GM12873 (cell line): Measurements from ENCODE around the gene COL8A2.
A peak's percentile ranks its signal among the peaks of the same experiment; 100 is the strongest.

Experiments used
- TF ChIP-seq, protein P1 (sequence below): IDR thresholded peaks from 2 replicates; pipeline ENCODE4 v1.5.1; 2012; ENCODE audit warnings: low read depth, mild to moderate bottlenecking, moderate library complexity, low read length, control low read depth; ENCODE audit not compliant: insufficient read depth; ENCODE audit errors: missing control alignments

COL8A2 gene

DNA sequence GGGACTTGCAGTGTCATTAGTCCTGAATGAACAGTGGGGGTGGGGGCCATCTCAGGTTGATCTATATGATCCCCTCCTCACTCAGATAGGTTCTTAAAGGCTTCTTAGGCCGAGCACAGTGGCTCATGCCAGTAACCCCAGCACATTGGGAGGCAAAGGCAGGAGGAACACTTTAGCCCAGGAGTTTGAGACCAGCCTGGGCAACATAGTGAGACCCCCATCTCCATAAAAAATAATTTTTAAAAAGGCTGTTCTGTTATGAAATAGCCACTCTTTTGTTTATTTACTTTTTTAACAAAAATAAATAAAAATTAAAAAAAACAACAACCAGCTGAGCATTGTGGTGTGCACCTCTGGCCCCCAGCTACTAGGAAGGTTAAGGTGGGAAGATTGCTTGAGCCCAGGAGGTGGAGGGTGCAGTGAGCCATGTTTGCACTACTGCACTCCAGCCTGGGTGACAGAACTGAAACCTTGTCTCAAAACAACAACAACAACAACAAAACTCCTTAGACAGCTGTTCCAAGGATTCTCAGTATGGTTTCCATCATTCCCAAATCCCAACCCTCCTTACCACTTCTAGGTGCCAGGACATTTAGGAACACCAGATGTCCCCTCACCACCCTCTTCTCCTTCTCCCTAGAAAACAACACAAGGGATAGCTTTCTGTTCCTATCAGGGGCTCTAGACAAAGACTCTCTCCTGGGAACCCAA is 26.3 kb upstream of the COL8A2 start:
- TF ChIP-seq, protein P1, sequence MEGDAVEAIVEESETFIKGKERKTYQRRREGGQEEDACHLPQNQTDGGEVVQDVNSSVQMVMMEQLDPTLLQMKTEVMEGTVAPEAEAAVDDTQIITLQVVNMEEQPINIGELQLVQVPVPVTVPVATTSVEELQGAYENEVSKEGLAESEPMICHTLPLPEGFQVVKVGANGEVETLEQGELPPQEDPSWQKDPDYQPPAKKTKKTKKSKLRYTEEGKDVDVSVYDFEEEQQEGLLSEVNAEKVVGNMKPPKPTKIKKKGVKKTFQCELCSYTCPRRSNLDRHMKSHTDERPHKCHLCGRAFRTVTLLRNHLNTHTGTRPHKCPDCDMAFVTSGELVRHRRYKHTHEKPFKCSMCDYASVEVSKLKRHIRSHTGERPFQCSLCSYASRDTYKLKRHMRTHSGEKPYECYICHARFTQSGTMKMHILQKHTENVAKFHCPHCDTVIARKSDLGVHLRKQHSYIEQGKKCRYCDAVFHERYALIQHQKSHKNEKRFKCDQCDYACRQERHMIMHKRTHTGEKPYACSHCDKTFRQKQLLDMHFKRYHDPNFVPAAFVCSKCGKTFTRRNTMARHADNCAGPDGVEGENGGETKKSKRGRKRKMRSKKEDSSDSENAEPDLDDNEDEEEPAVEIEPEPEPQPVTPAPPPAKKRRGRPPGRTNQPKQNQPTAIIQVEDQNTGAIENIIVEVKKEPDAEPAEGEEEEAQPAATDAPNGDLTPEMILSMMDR = no peak

- TF ChIP-seq, protein P1 = no peak
Measured at GRCh38 chr1:36150296-36151133, 25.5 kb upstream of the COL8A2 start.

DNA sequence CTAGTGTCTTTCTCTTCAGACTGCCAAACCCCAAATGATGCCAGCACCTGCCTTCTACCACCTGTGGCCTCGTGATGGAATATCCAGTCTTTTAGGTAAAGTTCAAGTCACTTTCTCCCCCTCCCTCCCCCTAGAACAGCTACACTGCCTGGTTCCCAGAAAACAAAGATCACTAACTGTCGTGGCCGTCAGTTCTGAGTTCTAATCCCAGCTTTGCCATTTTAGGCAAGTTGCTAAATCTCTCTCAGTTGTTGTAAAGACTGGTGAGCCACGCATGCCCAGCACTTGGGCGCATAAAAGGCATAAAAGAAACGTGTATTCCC is 24.9 kb upstream of the COL8A2 start:
- TF ChIP-seq, protein P1 = no peak

- TF ChIP-seq, protein P1 = peak; percentile 92
Measured at GRCh38 chr1:36149237-36149972, 24.4 kb upstream of the COL8A2 start, which contains the start of gene TRAPPC3. TSS of gene TRAPPC3 (minus strand) at chr1:36149486. CDS start at chr1:36149378, 108 bp downstream.

DNA sequence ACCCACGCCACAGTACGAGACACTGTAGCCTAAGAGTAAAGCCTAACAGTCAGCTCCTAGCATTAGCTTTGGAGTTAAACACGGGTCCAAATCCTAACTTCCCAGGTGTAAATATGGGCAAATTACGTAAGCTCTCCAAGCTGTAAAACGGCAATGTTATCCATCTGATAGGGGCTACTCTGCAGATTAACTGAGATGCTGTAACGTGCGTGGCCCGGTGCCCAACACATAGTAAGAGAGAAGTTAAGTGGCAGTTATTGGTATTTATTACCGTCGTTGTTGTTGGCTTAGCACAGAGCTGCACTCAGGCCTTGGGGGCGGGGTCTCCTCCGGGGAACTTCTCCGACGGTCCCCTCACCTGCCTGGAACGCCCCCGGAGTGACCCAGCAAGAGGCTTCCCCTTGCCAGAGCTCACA is 23.8 kb upstream of the COL8A2 start:
- TF ChIP-seq, protein P1 = no peak

GRCh38 chr1:36144413-36144812 is 19.4 kb upstream of the COL8A2 start:
- TF ChIP-seq, protein P1 = no peak

- TF ChIP-seq, protein P1 = no peak
Measured at GRCh38 chr1:36143424-36143823, 18.4 kb upstream of the COL8A2 start.
